ENCODE measurements around the gene GALNT12.

The GALNT12 gene

DNA sequence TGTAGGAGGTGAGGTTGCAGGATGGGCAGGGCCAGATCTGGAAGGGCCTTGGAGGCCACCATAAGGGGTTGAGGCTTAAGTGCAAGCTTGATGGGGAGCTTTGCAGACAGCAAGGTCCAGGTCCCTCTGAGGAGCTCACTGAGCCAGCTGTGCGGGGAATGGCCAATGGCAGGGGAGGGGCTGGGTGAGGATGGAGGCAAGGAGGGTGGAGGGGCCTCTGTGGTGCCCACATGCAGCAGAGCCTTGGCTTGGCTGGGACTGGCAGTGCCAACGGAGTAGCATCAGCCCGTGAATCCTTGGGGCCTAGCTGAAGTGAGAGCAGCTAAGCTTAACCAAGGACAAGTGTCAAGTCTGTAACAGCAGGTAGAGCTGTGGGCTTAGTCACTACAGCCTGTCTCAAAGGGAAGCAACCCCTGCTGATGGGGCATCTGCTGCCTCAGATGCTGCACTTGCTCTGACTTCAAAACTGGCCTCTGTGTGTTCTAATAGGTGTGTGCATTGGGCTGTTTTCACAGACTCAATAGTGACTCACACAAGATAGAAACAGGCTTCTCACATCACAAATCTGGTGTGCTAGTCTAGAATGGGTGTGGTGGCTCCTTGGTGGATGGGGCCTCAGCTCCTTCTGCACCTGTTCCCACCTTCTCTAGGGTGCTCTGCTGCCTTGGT lies 16.3 kb downstream of the GALNT12 start:
- Mint-ChIP-seq H3K27me3 (no peaks in the 10 kb centered on the region), H3K9me3 (no peaks in the 10 kb centered on the region), H3K4me3 (no peak overlapping the region), H3K4me1 (no peaks in the 10 kb centered on the region), H3K36me3 (peaks cover 5% of the 10 kb centered on the region in 2 donors), H3K27ac (no peak overlapping the region)
- ATAC-seq (replicated peaks) (no peak), DNase-seq (no peak)

DNA sequence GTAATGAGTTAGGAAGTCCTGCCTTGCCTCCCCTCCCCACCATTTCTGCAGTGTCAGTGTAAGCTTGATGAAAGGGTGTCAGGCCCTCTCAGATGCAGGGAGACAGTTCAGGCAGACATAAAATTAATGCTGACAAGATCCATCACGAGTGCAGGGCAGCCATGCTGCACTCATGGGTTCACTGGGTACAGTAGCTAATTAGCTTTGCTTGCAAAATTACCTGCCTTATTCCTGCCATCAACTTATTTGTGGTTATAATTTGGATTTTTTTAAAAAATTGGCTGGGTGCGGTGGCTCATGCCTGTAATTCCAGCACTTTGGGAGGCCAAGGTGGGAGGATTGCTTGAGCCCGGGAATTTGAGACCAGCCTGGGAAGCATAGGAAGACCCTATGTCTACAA lies 17.9 kb downstream of the GALNT12 start:
- H3K4me3 Mint-ChIP-seq = no peak overlapping the region
- no peak overlapping the region for H3K27ac Mint-ChIP-seq
- H3K4me1 Mint-ChIP-seq = no peaks in the 10 kb centered on the region
- peaks cover 5% of the 10 kb centered on the region in 2 donors for H3K36me3 Mint-ChIP-seq
- no peaks in the 10 kb centered on the region for H3K27me3 Mint-ChIP-seq
- no peak for DNase-seq
- no peaks in the 10 kb centered on the region for H3K9me3 Mint-ChIP-seq
- no peak for ATAC-seq (replicated peaks)

DNA sequence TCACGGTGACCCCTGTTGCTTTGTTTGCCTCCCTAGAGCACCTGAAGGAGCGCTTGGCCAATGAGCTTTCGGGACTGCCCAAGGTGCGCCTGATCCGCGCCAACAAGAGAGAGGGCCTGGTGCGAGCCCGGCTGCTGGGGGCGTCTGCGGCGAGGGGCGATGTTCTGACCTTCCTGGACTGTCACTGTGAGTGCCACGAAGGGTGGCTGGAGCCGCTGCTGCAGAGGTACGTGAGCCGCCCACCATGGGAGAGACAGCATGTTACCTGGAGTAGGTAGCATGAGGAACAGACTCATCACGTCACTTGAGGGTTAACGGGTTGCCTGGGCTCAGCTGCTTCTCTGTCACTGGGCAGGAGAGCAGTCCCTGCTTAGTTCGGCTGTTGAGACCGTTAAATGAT lies 19.2 kb downstream of the GALNT12 start:
- Mint-ChIP-seq H3K36me3 (peaks cover 2 to 5% of the 10 kb centered on the region in 2 donors), H3K27me3 (no peaks in the 10 kb centered on the region)

GRCh38 chr9:98829766-98830165 lies 22.3 kb downstream of the GALNT12 start:
- Mint-ChIP-seq H3K27ac (no peak overlapping the region), H3K36me3 (peaks cover 5 to 6% of the 10 kb centered on the region in 2 donors), H3K4me3 (no peak overlapping the region), H3K4me1 (no peaks in the 10 kb centered on the region), H3K9me3 (no peaks in the 10 kb centered on the region), H3K27me3 (no peaks in the 10 kb centered on the region)
- DNase-seq = no peak
- ATAC-seq (replicated peaks) = no peak

More for the DNA sequence above, 19.2 kb downstream of the GALNT12 start:
- ATAC-seq (replicated peaks) = no peak
- Mint-ChIP-seq H3K4me3 (no peak overlapping the region), H3K9me3 (no peaks in the 10 kb centered on the region), H3K27ac (no peak overlapping the region), H3K4me1 (no peaks in the 10 kb centered on the region)
- DNase-seq = no peak

DNA sequence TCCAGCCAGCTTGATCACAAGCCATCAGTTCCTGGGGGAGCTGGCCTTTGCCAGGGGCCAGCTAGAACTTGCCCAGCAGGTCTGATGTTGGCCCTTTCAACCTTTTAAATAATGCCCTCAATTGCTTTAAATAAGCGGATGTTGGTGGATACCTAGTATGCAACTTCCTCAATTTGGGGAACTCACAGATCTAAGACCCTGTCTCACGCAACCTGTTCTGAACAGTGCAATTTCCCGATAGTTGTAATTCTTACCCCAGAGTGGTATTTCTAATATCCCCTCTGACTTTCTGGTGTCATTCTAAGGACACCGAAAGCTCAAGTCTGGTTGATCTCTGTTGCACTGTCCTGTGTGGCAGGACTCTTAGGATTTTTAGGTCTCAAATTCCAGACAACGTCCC lies 23.1 kb downstream of the GALNT12 start:
- Mint-ChIP-seq H3K4me3 (no peak overlapping the region), H3K9me3 (no peaks in the 10 kb centered on the region), H3K36me3 (peaks cover 5 to 6% of the 10 kb centered on the region in 2 donors), H3K4me1 (peaks cover 0 to 4% of the 10 kb centered on the region in 2 donors), H3K27ac (no peak overlapping the region), H3K27me3 (no peaks in the 10 kb centered on the region)
- ATAC-seq (replicated peaks) = no peak
- DNase-seq = no peak

DNA sequence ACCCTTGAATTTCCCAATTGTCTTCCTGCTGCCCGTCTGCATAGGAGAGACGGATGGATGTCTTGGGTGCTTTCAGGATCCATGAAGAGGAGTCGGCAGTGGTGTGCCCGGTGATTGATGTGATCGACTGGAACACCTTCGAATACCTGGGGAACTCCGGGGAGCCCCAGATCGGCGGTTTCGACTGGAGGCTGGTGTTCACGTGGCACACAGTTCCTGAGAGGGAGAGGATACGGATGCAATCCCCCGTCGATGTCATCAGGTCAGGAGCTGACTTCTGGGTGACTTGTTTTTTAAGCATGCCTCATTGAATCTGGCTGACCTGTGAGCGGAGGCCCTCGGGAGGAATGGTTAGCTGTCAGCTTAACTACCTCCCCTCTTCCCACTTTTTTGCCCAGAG lies 24.2 kb downstream of the GALNT12 start:
- Mint-ChIP-seq H3K36me3 (peaks cover 5 to 6% of the 10 kb centered on the region in 2 donors), H3K4me3 (no peak overlapping the region), H3K4me1 (peaks cover 0 to 4% of the 10 kb centered on the region in 2 donors)

DNA sequence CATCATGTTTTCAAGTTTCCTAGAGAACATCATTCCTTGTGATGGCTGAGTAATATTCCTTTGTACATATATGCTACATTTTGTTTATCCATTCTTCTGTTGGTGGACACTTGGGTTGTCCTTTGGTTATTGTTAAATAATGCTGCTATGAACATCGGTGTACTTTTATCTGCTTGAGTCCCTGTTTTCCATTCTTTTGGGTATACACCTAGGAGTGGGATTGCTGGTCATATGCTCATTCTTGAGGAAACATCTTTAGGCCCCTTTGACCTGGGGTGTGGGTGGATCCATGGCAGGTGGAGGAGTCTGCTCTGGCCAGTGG lies 25.3 kb downstream of the GALNT12 start:
- no peak overlapping the region for H3K27ac Mint-ChIP-seq
- H3K4me1 Mint-ChIP-seq = peaks cover 0 to 4% of the 10 kb centered on the region in 2 donors
- no peaks in the 10 kb centered on the region for H3K27me3 Mint-ChIP-seq
- no peak for DNase-seq
- no peak for ATAC-seq (replicated peaks)
- no peak overlapping the region for H3K4me3 Mint-ChIP-seq
- H3K9me3 Mint-ChIP-seq = no peaks in the 10 kb centered on the region
- H3K36me3 Mint-ChIP-seq = peaks cover 5 to 6% of the 10 kb centered on the region in 2 donors

More for the DNA sequence above, 24.2 kb downstream of the GALNT12 start:
- Mint-ChIP-seq H3K27ac (no peak overlapping the region), H3K27me3 (no peaks in the 10 kb centered on the region), H3K9me3 (no peaks in the 10 kb centered on the region)
- ATAC-seq (replicated peaks) (no peak), DNase-seq (no peak)

DNA sequence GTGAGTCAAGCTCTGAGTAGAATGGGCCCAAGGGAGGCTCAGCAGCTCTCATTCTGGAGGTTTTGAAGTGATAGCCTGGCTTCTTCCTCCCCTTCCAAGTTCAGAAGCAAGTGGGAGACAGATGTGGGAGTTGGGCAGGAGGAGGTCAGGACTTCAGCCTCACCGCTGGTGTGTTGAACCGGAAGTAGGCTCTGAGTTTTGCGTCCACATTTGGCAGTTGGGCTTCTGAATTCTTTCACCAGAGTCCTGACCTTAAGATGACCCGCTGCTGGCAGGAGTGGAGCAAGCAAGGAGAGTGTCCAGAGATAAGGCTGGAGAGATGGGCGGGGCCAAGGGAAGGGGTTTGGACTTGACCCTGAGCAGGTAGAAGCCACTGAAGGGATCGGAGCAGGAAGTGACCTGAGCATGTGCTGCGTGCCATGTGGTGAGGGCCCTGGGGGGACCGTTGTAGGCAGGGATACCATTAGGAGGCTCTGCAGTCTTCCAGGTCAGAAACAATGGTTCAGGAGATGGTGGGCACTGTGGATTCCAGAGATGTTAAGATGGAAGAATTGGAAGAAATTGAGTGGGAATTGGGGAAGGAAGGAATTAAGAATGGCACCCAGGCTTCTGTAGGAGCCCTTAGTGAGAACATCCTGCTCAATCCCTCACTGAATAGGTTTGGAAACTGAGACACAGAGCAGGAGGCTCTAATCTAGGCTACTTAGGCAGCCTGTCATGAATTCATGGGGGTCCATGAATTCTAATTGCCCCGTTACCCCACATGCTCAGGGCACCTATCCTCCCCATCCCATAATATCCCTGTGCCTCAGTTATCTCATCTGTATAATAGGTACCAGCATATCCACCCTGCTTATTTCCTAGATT lies 25.9 kb downstream of the GALNT12 start:
- ATAC-seq (replicated peaks) (no peak), DNase-seq (no peak)
- no peak overlapping the region for H3K4me3 Mint-ChIP-seq
- peaks cover 0 to 6% of the 10 kb centered on the region in 2 donors for H3K36me3 Mint-ChIP-seq
- H3K9me3 Mint-ChIP-seq = no peaks in the 10 kb centered on the region
- H3K27ac Mint-ChIP-seq = no peak overlapping the region
- peaks cover 0 to 4% of the 10 kb centered on the region in 2 donors for H3K4me1 Mint-ChIP-seq
- H3K27me3 Mint-ChIP-seq = no peaks in the 10 kb centered on the region

GRCh38 chr9:98834386-98834785 lies 26.9 kb downstream of the GALNT12 start:
- ATAC-seq (replicated peaks) (no peak), DNase-seq (no peak)
- Mint-ChIP-seq H3K36me3 (peaks cover 2 to 6% of the 10 kb centered on the region in 2 donors), H3K27ac (no peak overlapping the region), H3K4me3 (no peak overlapping the region), H3K9me3 (no peaks in the 10 kb centered on the region), H3K4me1 (peaks cover 0 to 4% of the 10 kb centered on the region in 2 donors), H3K27me3 (no peaks in the 10 kb centered on the region)

DNA sequence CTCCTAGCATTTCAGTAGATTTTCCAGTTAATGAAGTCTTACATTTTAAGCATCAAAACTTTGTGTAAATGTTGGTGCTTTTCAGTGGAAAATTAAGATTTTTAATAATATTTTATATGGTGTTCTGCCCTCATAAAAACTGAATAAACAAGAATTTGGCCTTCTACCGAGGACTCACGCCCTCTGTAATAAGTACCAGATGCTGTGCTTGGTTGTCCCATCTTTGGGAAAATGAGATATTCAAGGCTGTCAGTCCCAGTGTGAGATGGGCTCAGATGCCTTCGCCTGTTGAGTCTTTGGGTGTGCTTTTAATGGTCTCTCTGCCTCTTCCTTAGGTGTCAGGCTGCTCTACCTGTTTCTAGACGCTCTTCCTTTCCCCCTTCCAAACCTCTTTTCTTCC lies 28.7 kb downstream of the GALNT12 start:
- DNase-seq = no peak
- ATAC-seq (replicated peaks) = no peak
- H3K4me3 Mint-ChIP-seq = no peak overlapping the region
- no peaks in the 10 kb centered on the region for H3K9me3 Mint-ChIP-seq
- peaks cover 0 to 4% of the 10 kb centered on the region in 2 donors for H3K4me1 Mint-ChIP-seq
- H3K36me3 Mint-ChIP-seq = peaks cover 2 to 11% of the 10 kb centered on the region in 2 donors
- no peak overlapping the region for H3K27ac Mint-ChIP-seq
- H3K27me3 Mint-ChIP-seq = no peaks in the 10 kb centered on the region

- Mint-ChIP-seq H3K27me3 (no peaks in the 10 kb centered on the region), H3K27ac (peak overlapping the region; percentile 9), H3K36me3 (peaks cover 2 to 10% of the 10 kb centered on the region in 2 donors), H3K4me3 (no peak overlapping the region), H3K4me1 (peaks cover 0 to 4% of the 10 kb centered on the region in 2 donors), H3K9me3 (no peaks in the 10 kb centered on the region)
- DNase-seq (no peak), ATAC-seq (replicated peaks) (no peak)
Observed at GRCh38 chr9:98837516-98837915, 30.0 kb downstream of the GALNT12 start.

DNA sequence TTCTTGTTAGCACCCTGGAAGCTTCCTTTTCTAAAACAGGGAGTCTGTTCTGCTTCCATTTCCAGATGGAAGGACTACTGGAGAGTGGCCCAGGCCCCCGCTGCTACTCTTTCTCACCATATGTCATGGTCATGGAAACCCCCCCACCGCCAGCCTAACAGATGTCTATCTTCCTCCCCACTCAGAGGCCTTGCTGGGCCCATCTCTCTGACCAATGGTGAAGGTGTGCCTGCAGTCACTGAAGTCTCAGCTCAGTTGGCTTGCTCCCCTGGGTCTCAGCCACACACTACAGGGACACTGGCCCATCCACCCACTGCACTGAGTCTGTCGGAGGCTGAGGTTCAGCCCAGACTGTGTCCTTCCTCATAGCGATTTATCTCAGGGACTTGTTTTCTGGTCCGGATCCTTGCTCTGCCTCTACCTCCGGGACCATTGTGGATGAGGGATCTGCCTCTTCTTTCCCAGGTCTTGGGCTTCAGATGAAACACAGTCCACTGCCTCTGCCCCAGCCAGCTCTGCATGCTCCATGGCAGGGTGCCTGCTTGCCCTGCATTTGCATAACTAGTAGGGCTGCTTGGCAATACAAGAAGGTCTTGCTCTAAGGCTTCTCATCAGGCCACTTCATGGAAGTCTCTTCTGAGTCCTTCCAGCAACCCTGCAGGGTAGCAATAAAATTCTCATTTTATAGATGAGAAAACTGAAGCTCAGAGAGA lies 30.8 kb downstream of the GALNT12 start:
- peaks cover 0 to 4% of the 10 kb centered on the region in 2 donors for H3K4me1 Mint-ChIP-seq
- H3K27me3 Mint-ChIP-seq = no peaks in the 10 kb centered on the region
- no peak overlapping the region for H3K4me3 Mint-ChIP-seq
- H3K27ac Mint-ChIP-seq = no peak overlapping the region
- H3K36me3 Mint-ChIP-seq = peaks cover 2 to 5% of the 10 kb centered on the region in 2 donors
- no peaks in the 10 kb centered on the region for H3K9me3 Mint-ChIP-seq
- DNase-seq = no peak
- ATAC-seq (replicated peaks) = no peak

DNA sequence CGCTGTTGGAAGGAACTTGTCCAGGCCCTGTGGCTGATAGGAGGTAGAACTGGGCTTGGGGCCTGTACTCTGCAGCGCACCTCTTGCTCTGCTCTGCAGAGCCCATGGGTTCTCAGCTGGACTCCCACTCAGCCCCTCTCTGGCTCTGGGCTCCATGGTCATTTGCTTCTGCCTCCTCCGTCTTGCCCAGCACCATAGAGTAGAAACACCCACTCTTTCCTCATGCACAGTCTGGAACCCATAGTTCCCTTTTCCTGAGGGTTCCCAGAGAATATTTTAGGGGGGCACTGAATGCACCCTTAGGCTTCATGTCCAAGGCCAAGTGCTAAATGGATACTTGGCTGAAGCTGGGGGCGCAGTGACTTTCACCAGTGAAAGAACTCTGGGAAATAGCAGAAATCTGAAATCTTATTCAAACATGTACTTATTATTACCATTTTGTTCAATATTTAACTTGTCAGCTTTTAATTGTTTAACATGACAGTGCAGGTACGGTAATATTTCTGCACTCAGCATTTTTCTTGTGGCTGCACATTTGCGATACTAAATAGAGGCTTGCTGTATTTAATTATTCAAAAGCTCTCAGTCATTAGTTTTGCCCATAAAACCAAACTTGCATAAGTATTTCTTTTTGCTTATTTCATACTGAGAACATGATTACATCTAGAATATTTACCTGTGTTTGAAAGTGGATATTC lies 31.5 kb downstream of the GALNT12 start:
- Mint-ChIP-seq H3K9me3 (no peaks in the 10 kb centered on the region), H3K27me3 (no peaks in the 10 kb centered on the region), H3K4me1 (peaks cover 0 to 4% of the 10 kb centered on the region in 2 donors), H3K4me3 (no peak overlapping the region), H3K27ac (no peak overlapping the region), H3K36me3 (peaks cover 2 to 5% of the 10 kb centered on the region in 2 donors)
- no peak for ATAC-seq (replicated peaks)
- no peak for DNase-seq

- peaks cover 0 to 4% of the 10 kb centered on the region in 2 donors for H3K4me1 Mint-ChIP-seq
- H3K9me3 Mint-ChIP-seq = no peaks in the 10 kb centered on the region
- no peaks in the 10 kb centered on the region for H3K27me3 Mint-ChIP-seq
- no peak overlapping the region for H3K27ac Mint-ChIP-seq
- no peak for ATAC-seq (replicated peaks)
- peaks cover 2 to 5% of the 10 kb centered on the region in 2 donors for H3K36me3 Mint-ChIP-seq
- no peak for DNase-seq
- H3K4me3 Mint-ChIP-seq = no peak overlapping the region
Observed at GRCh38 chr9:98839724-98840123, 32.3 kb downstream of the GALNT12 start.

Measured in stimulated activated naive B cell treated with anti-CD40 and anti-IgM and Interleukin-4, amounts not matched to agents 10 μg/mL and 1 μg/mL and 100 μg/mL, for 72 hours (primary cell).